SH-SY5Y (cell line): ENCODE measurements around the gene SERPINE2.

Source experiments
- GATA2 ChIP-seq: IDR thresholded peaks from 2 replicates; pipeline ENCODE4 v1.6.1; 2011; ENCODE audit warnings: mild to moderate bottlenecking, low read depth, low read length
- GATA3 ChIP-seq: IDR thresholded peaks from 2 replicates; pipeline ENCODE4 v1.6.1; 2011; ENCODE audit warnings: low read depth, mild to moderate bottlenecking, low read length, moderate library complexity

DNA sequence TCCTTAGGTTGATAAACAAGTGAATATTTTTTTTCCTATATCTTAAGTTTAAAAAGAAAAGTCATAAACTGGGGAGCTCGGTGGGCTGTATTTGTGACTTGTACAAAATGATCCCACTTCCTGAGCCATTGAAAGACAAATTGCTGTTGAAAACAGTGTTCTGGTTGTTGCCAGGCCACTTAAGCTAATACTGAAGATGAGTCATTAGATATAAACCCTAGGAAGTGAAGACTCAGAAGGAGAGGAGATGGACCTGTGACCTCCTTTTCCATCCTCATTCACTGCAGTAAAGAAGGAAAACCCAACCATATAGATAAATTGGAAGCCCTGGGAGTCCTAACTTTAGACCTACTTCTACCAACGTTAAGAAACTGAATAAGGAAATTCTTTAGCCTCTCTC lies 46.2 kb upstream of the SERPINE2 start:
- TF ChIP-seq GATA2 (no peak), GATA3 (no peak)
